GM18519 (cell line): ENCODE results near the gene SLC5A7.

ENCODE experiments used
- ATAC-seq: cut with Tn5 transposase; IDR thresholded peaks from one replicate; pipeline ENCODE4 v1.9.1; 2021; ENCODE audit warnings: mild to moderate bottlenecking, moderate library complexity; ENCODE audit not compliant: unreplicated experiment, low FRiP score

The SLC5A7 gene

GRCh38 chr2:108061439-108062042, 75.2 kb downstream of the SLC5A7 start:
- ATAC-seq, result no peak
